ENCODE results near the gene RGS3.

The RGS3 gene

DNA sequence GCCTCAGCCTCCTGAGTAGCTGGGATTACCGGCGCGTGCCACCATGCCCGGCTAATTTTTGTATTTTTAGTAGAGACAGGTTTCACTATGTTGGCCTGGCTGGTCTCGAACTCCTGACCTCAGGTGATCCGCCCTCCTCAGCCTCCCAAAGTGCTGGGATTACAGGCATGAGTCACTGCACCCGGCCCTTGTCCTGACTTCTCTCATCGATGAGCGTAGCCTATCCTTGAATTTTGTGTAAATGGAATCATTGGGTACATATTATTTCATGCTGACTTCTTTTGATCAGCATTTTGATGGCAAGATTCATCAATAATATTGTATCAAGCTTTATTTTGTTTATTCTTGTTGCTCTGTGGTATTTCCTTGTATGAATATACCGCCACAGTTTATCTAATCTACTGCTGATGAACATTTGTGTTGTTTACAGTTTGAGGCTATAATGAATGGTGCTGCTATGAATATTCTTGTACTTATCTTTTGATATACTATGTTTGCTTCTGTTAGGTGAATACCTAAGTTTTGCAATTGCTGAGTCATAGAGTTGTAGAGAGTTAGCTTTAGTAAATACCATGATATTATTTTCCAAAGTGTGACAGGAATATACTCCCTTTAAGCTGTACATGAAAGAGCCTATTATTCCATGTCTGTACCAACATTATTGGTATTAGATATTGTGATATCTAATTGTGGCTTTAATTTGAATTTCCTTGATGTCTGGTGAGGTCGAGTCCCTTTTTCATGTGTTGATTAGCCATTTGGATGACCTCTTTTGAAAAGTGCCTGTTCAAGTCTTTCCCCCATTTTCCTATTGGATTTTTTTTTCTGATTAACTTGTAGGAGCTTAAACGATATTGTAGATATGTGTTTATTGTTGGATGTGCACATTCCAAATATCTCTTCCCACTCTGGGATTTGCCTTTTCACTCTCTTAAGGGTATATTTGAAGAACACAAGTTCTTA, 107.5 kb downstream of the RGS3 start:
- no peak overlapping the region for H2AFZ ChIP-seq (ENCODE audit: low read depth, low read length)
- H3K79me2 ChIP-seq (ENCODE audit: low read length) = no peaks in the 10 kb centered on the region
- peaks cover 19% of the 10 kb centered on the region for H3K27me3 ChIP-seq (ENCODE audit: low read depth, low read length)
- no peak overlapping the region for H3K9ac ChIP-seq (ENCODE audit: low read length)
- TF ChIP-seq CTCF (IDR thresholded peaks at IDR 0.05; ENCODE audit: low read depth, low read length) = no peak
- no peak for TF ChIP-seq EZH2phosphoT487 (IDR thresholded peaks at IDR 0.05; ENCODE audit: low read depth)
- H3K9me3 ChIP-seq (ENCODE audit: insufficient read depth, low read length) = no peaks in the 10 kb centered on the region
- H3K36me3 ChIP-seq (replicated peaks; ENCODE audit: low read depth, low read length) = no peaks in the 10 kb centered on the region
- H3K27ac ChIP-seq (ENCODE audit: low read length) = no peak overlapping the region
- peaks cover 23% of the 10 kb centered on the region for H3K4me1 ChIP-seq (ENCODE audit: low read length)
- H4K20me1 ChIP-seq (ENCODE audit: insufficient read depth, low read length) = no peaks in the 10 kb centered on the region
- no peak overlapping the region for H3K4me2 ChIP-seq (ENCODE audit: low read length)
- H3K4me3 ChIP-seq (ENCODE audit: low read length) = no peak overlapping the region

GRCh38 chr9:113572076-113572861, 108.7 kb downstream of the RGS3 start:
- TF ChIP-seq CTCF (IDR thresholded peaks at IDR 0.05; ENCODE audit: low read depth, low read length) (no peak), EZH2phosphoT487 (IDR thresholded peaks at IDR 0.05; ENCODE audit: low read depth) (no peak)
- no peaks in the 10 kb centered on the region for H3K79me2 ChIP-seq (ENCODE audit: low read length)
- H4K20me1 ChIP-seq (ENCODE audit: insufficient read depth, low read length) = no peaks in the 10 kb centered on the region
- peaks cover 27% of the 10 kb centered on the region for H3K4me1 ChIP-seq (ENCODE audit: low read length)
- peaks cover 11% of the 10 kb centered on the region; the same call in 1 of the 2 replicates for H3K27me3 ChIP-seq (ENCODE audit: low read depth, low read length)
- no peak overlapping the region for H3K9ac ChIP-seq (ENCODE audit: low read length)
- no peak overlapping the region for H3K27ac ChIP-seq (ENCODE audit: low read length)
- no peak overlapping the region for H3K4me2 ChIP-seq (ENCODE audit: low read length)
- no peak overlapping the region for H3K4me3 ChIP-seq (ENCODE audit: low read length)
- no peaks in the 10 kb centered on the region for H3K36me3 ChIP-seq (replicated peaks; ENCODE audit: low read depth, low read length)
- no peaks in the 10 kb centered on the region for H3K9me3 ChIP-seq (ENCODE audit: insufficient read depth, low read length)
- H2AFZ ChIP-seq (ENCODE audit: low read depth, low read length) = no peak overlapping the region

GRCh38 chr9:113573046-113573958, 109.8 kb downstream of the RGS3 start:
- H3K4me2 ChIP-seq (ENCODE audit: low read length) = no peak overlapping the region
- H2AFZ ChIP-seq (ENCODE audit: low read depth, low read length) = no peak overlapping the region
- H3K36me3 ChIP-seq (replicated peaks; ENCODE audit: low read depth, low read length) = no peaks in the 10 kb centered on the region
- H4K20me1 ChIP-seq (ENCODE audit: insufficient read depth, low read length) = no peaks in the 10 kb centered on the region
- H3K4me3 ChIP-seq (ENCODE audit: low read length) = no peak overlapping the region
- H3K9ac ChIP-seq (ENCODE audit: low read length) = no peak overlapping the region
- H3K27me3 ChIP-seq (ENCODE audit: low read depth, low read length) = peaks cover 11% of the 10 kb centered on the region; the same call in 1 of the 2 replicates
- TF ChIP-seq CTCF (IDR thresholded peaks at IDR 0.05; ENCODE audit: low read depth, low read length) (no peak), EZH2phosphoT487 (IDR thresholded peaks at IDR 0.05; ENCODE audit: low read depth) (no peak)
- H3K4me1 ChIP-seq (ENCODE audit: low read length) = peaks cover 34% of the 10 kb centered on the region
- no peaks in the 10 kb centered on the region for H3K9me3 ChIP-seq (ENCODE audit: insufficient read depth, low read length)
- no peaks in the 10 kb centered on the region for H3K79me2 ChIP-seq (ENCODE audit: low read length)
- H3K27ac ChIP-seq (ENCODE audit: low read length) = no peak overlapping the region

Measured in OCI-LY3 (cell line).